IMR-90 (cell line): Measurements from ENCODE around the gene SPATA31E1. TPM values are rescaled to one million over a fixed set of nuclear protein-coding genes. Genes with fewer than 3 reads are reported as not detected.
A peak's percentile ranks its signal among the peaks of the same experiment; 100 is the strongest.

Experiments
- ATAC-seq: fragments of 200-7000 bp; cut with Tn5 transposase; 2 replicates; pipeline ENCODE4 v1.9.1; 2020; ENCODE audit warnings: low read depth, mild to moderate bottlenecking, moderate library complexity
- BruUV-seq: library from RNA; stranded (reverse); fragments of 400-500 nt; replicated peaks from 2 replicates; lab custom pipeline; 2021; lab: Mats Ljungman, UMichigan
- CTCF ChIA-PET: fragments of 300-600 bp; formaldehyde crosslinking; extraction: SDS; loops from one replicate; lab custom pipeline; 2021; ENCODE audit warnings: antibody characterized with exemption; lab: Yijun Ruan, JAX
- POLR2A ChIA-PET: fragments of 300-600 bp; sonication (Branson Sonifier 250); formaldehyde crosslinking; loops from one replicate; lab custom pipeline; 2022; ENCODE audit warnings: antibody characterized with exemption; ENCODE audit not compliant: unreplicated experiment; lab: Charles Lee
- DNase-seq: peaks from one replicate; pipeline ENCODE4 v3.0.0; 2013
- H2AFZ ChIP-seq: replicated peaks from 2 replicates; pipeline ENCODE3; 2013; ENCODE audit warnings: low read length, mild to moderate bottlenecking; ENCODE audit not compliant: poor library complexity
- H2AK5ac ChIP-seq: 2 replicates; pipeline ENCODE4 v1.6.1; 2013; ENCODE audit warnings: low read depth, low read length, inconsistent platforms
- H2AK9ac ChIP-seq: replicated peaks from 2 replicates; pipeline ENCODE3; 2013; ENCODE audit warnings: mild to moderate bottlenecking, low read depth, low read length, moderate library complexity; ENCODE audit not compliant: poor library complexity
- H2BK120ac ChIP-seq: 2 replicates; pipeline ENCODE4 v1.6.1; 2013; ENCODE audit warnings: low read depth, low read length, inconsistent platforms
- H2BK15ac ChIP-seq: 3 replicates; pipeline ENCODE4 v1.6.1; 2013; ENCODE audit warnings: low read depth, low read length, inconsistent platforms
- H2BK20ac ChIP-seq: 2 replicates; pipeline ENCODE4 v1.6.1; 2013; ENCODE audit warnings: low read depth, mild to moderate bottlenecking, inconsistent platforms, low read length, moderate library complexity
- H2BK5ac ChIP-seq: 2 replicates; pipeline ENCODE4 v1.6.1; 2013; ENCODE audit warnings: mild to moderate bottlenecking, low read depth, low read length, inconsistent platforms; ENCODE audit not compliant: poor library complexity, severe bottlenecking
- H3K14ac ChIP-seq: replicated peaks from 2 replicates; pipeline ENCODE4 v1.6.1; 2013; ENCODE audit warnings: low read depth, low read length, inconsistent platforms
- H3K18ac ChIP-seq: 2 replicates; pipeline ENCODE4 v1.6.1; 2013; ENCODE audit warnings: low read depth, low read length, control low read depth
- H3K23ac ChIP-seq: 2 replicates; pipeline ENCODE4 v1.6.1; 2013; ENCODE audit warnings: low read depth, low read length, inconsistent platforms
- H3K27ac ChIP-seq: 2 replicates; pipeline ENCODE4 v1.5.1; 2013; ENCODE audit warnings: mild to moderate bottlenecking, control low read depth, low read length; ENCODE audit not compliant: insufficient read depth
- H3K27me3 ChIP-seq: 2 replicates; pipeline ENCODE4 v1.6.1; 2013; ENCODE audit warnings: low read length; ENCODE audit not compliant: control insufficient read depth, insufficient read depth
- H3K36me3 ChIP-seq: 2 replicates; pipeline ENCODE4 v1.6.1; 2013; ENCODE audit warnings: low read length, mixed read lengths; ENCODE audit not compliant: control insufficient read depth, insufficient read depth
- H3K4ac ChIP-seq: 2 replicates; pipeline ENCODE4 v1.6.1; 2013; ENCODE audit warnings: low read depth, low read length, inconsistent platforms
- H3K4me1 ChIP-seq: 2 replicates; pipeline ENCODE4 v1.6.1; 2013; ENCODE audit warnings: low read length, mixed read lengths; ENCODE audit not compliant: control insufficient read depth, insufficient read depth
- H3K4me2 ChIP-seq: 2 replicates; pipeline ENCODE4 v1.6.1; 2013; ENCODE audit warnings: low read depth, mild to moderate bottlenecking, control low read depth, low read length, moderate library complexity
- H3K4me3 ChIP-seq: 2 replicates; pipeline ENCODE4 v1.5.1; 2013; ENCODE audit warnings: low read depth, mild to moderate bottlenecking, control low read depth, low read length, moderate library complexity; ENCODE audit not compliant: insufficient read depth
- H3K56ac ChIP-seq: 2 replicates; pipeline ENCODE4 v1.6.1; 2013; ENCODE audit warnings: low read length, inconsistent platforms; ENCODE audit not compliant: insufficient read depth; ENCODE audit errors: extremely low read depth
- H3K79me1 ChIP-seq, 2 experiments: 2 replicates each; pipeline ENCODE4 v1.6.1; 2013; ENCODE audit warnings: low read length in 2 of 2, inconsistent platforms in 1 of 2, low read depth in 1 of 2
- H3K9ac ChIP-seq: 2 replicates; pipeline ENCODE4 v1.6.1; 2013; ENCODE audit warnings: low read depth, low read length, control low read depth
- H3K9me1 ChIP-seq: 2 replicates; pipeline ENCODE4 v1.6.1; 2013; ENCODE audit warnings: low read length, inconsistent platforms; ENCODE audit not compliant: insufficient read depth
- H3K9me3 ChIP-seq: 2 replicates; pipeline ENCODE4 v1.6.1; 2013; ENCODE audit warnings: low read length; ENCODE audit not compliant: control insufficient read depth, insufficient read depth
- H4K20me1 ChIP-seq: 2 replicates; pipeline ENCODE4 v1.6.1; 2013; ENCODE audit warnings: low read length, inconsistent platforms; ENCODE audit not compliant: insufficient read depth
- H4K5ac ChIP-seq: 2 replicates; pipeline ENCODE4 v1.6.1; 2013; ENCODE audit warnings: mild to moderate bottlenecking, low read depth, low read length, control low read depth
- H4K8ac ChIP-seq, 2 experiments: 2 replicates each; pipeline ENCODE4 v1.6.1; 2013; ENCODE audit warnings: low read depth in 2 of 2, low read length in 2 of 2, control low read depth in 1 of 2, inconsistent platforms in 1 of 2
- H4K91ac ChIP-seq: 2 replicates; pipeline ENCODE4 v1.6.1; 2013; ENCODE audit warnings: low read depth, low read length, inconsistent platforms; ENCODE audit not compliant: insufficient read depth
- CHD1 ChIP-seq: IDR thresholded peaks from 2 replicates; pipeline ENCODE4 v1.6.1; 2012; ENCODE audit warnings: low read depth, low read length, improper control_type of control experiment
- MAFK ChIP-seq: IDR thresholded peaks from 2 replicates; pipeline ENCODE4 v1.6.1; 2012; ENCODE audit warnings: low read depth, low read length, improper control_type of control experiment
- POLR2A ChIP-seq: IDR thresholded peaks from 2 replicates; pipeline ENCODE4 v1.6.1; 2012; ENCODE audit warnings: mild to moderate bottlenecking, low read depth, low read length
- SMC3 ChIP-seq: fragments of 150-350 bp; IDR thresholded peaks from 2 replicates; pipeline ENCODE4 v1.6.1; 2016; ENCODE audit warnings: low read depth, mild to moderate bottlenecking, antibody characterized with exemption, low read length, moderate library complexity
- WGBS, 2 experiments: methylation state at CpG; one replicate each; pipeline versions ENCODE4 v1.1.5 to v1.1.7; 2013; ENCODE audit warnings: missing lambda C conversion rate in 2 of 2; ENCODE audit not compliant: insufficient read length in 1 of 2; ENCODE audit errors: extremely low coverage in 2 of 2; 5-methylcytosine and 5-hydroxymethylcytosine counted together
- dilution Hi-C: fragments of 300-500 bp; cut with HindIII; formaldehyde crosslinking; loops from one replicate; pipeline ENCODE4 v1.14.3; 2018; ENCODE audit warnings: low sequenced_read_pairs; ENCODE audit not compliant: unreplicated experiment
- in situ Hi-C: fragments of 300-500 bp; cut with MboI; formaldehyde crosslinking; loops from 3 replicates; pipeline ENCODE4 v1.14.3; 2019; ENCODE audit warnings: low sequenced_read_pairs, inconsistent platforms, mixed read lengths
- intact Hi-C: fragments of 100-400 bp; cut with micrococcal nuclease; formaldehyde crosslinking; loops from 2 replicates; pipeline ENCODE4 v1.10.0; 2022
- polyA plus RNA-seq, 3 experiments: library from polyadenylated mRNA; depleted of rRNA; stranded (reverse); fragments of >200 nt; gene quantifications; 2 replicates each; pipeline ENCODE4 v1.2.3, GENCODE V29; 2012; ENCODE audit warnings: low replicate concordance in 1 of 3
- total RNA-seq: library from RNA; depleted of rRNA; stranded (reverse); fragments of >200 nt; gene quantifications from 2 replicates; pipeline ENCODE4 v1.2.3, GENCODE V29; 2012
- TF ChIP-seq, protein P1 (sequence below): fragments of 150-350 bp; IDR thresholded peaks from 2 replicates; pipeline ENCODE4 v1.6.1; 2017; ENCODE audit warnings: mild to moderate bottlenecking, antibody characterized with exemption, low read length, low read depth
- TF ChIP-seq, protein P2 (sequence below): conservative IDR thresholded peaks from 2 replicates; pipeline ENCODE4 v1.5.1; 2012; ENCODE audit warnings: mild to moderate bottlenecking, low read depth, low read length, improper control_type of control experiment

The SPATA31E1 gene
- total and polyA plus RNA-seq, 2 of the 4 experiments (the other 2 are of a cell fraction) = 0.03 TPM; not detected in 1

DNA sequence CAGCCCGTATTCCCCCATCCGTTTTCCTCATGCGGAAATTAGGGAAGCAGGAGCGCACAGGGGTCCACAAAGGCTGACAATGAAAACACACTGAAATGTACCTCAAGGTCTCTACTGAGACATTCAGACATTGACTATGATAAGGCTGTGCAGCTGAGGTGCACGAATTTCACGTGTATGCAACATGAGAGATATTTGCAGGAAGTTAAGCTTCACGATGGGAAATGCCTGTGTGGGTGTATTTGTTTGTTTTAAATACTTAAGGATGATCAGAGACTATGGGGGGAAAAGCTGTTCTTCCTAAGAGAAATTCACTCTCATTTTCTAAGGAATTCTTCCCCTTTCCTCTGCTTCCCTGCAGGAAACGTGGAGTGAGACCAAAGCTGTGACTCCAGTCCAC, 2.6 kb upstream of the SPATA31E1 start (continued):
- TF ChIP-seq, protein P1, sequence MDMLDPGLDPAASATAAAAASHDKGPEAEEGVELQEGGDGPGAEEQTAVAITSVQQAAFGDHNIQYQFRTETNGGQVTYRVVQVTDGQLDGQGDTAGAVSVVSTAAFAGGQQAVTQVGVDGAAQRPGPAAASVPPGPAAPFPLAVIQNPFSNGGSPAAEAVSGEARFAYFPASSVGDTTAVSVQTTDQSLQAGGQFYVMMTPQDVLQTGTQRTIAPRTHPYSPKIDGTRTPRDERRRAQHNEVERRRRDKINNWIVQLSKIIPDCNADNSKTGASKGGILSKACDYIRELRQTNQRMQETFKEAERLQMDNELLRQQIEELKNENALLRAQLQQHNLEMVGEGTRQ = no peak
- TF ChIP-seq MAFK = no peak
- TF ChIP-seq CHD1 = no peak
- TF ChIP-seq POLR2A = no peak
- TF ChIP-seq SMC3 = no peak

DNA sequence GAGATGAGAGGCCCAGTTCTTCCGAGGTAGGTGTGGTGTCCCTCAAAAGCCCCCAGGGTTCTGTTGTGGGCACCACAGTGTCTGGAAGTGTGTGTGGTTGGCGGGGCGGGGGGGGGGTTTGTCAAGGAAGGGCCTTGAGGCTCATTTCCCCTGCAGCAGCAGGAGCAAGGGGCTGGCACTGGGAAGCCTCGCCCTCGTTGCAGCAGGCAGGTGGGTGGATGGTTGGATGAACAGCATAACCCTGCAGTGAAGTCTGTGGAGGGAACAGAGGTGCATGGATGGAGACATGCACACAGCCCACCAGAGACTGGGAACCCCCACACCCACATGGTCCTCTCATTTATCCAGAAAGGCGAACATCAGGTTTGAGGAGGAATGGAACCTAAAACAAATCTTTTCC, 2.0 kb upstream of the SPATA31E1 start:
- TF ChIP-seq, protein P2, sequence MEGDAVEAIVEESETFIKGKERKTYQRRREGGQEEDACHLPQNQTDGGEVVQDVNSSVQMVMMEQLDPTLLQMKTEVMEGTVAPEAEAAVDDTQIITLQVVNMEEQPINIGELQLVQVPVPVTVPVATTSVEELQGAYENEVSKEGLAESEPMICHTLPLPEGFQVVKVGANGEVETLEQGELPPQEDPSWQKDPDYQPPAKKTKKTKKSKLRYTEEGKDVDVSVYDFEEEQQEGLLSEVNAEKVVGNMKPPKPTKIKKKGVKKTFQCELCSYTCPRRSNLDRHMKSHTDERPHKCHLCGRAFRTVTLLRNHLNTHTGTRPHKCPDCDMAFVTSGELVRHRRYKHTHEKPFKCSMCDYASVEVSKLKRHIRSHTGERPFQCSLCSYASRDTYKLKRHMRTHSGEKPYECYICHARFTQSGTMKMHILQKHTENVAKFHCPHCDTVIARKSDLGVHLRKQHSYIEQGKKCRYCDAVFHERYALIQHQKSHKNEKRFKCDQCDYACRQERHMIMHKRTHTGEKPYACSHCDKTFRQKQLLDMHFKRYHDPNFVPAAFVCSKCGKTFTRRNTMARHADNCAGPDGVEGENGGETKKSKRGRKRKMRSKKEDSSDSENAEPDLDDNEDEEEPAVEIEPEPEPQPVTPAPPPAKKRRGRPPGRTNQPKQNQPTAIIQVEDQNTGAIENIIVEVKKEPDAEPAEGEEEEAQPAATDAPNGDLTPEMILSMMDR = no peak
- TF ChIP-seq POLR2A = no peak
- Histone ChIP-seq H4K8ac (peak overlapping the region in 1 of 2 experiments; percentile 46; a peak in 2 of 4 replicates), H2AFZ (peak overlapping the region; percentile 61), H4K91ac (peak overlapping the region; percentile 15), H3K14ac (no peak overlapping the region), H3K18ac (no peak overlapping the region), H3K4me1 (peaks cover 8% of the 10 kb centered on the region), H2BK15ac (peak overlapping the region; percentile 13; the same call in 1 of the 3 replicates), H3K27ac (no peak overlapping the region), H4K5ac (no peak overlapping the region), H3K4me3 (no peak overlapping the region), H3K36me3 (no peaks in the 10 kb centered on the region), H2BK120ac (peak overlapping the region; percentile 68; the same call in 1 of the 2 replicates), H3K9me1 (no peaks in the 10 kb centered on the region), H3K56ac (no peak overlapping the region), H2AK5ac (peak overlapping the region; percentile 48; the same call in 1 of the 2 replicates), H3K27me3 (no peaks in the 10 kb centered on the region), H3K79me1 (no peaks in the 10 kb centered on the region), H2AK9ac (no peak overlapping the region), H3K9me3 (peaks cover 10% of the 10 kb centered on the region), H3K4ac (peak overlapping the region; percentile 71), H3K9ac (no peak overlapping the region), H3K4me2 (no peak overlapping the region), H2BK20ac (peak overlapping the region; percentile 80), H2BK5ac (no peak overlapping the region), H4K20me1 (no peaks in the 10 kb centered on the region), H3K23ac (no peak overlapping the region)
- no CpG with 5 or more reads among the region's 6 CpGs for WGBS, 2 experiments
- intact Hi-C loops (no loop called here), in situ Hi-C loops (no loop called here), dilution Hi-C loops (no loop called here)
- DNase-seq = no peak
- POLR2A ChIA-PET = no interaction called here
- CTCF ChIA-PET = no interaction called here
- ATAC-seq = no peak
- BruUV-seq = no TSS peak
